GM21825 (cell line): ENCODE measurements around the gene POU6F1.
A peak's percentile ranks its signal among the peaks of the same experiment; 100 is the strongest.
"Not testable (repeated sequence)": the region's sequence is repeated elsewhere in the genome, so short reads cannot be mapped to it uniquely, and the experiment has no call there.

Experiments used
- ATAC-seq: cut with Tn5 transposase; IDR thresholded peaks from one replicate; pipeline ENCODE4 v1.9.1; 2021; ENCODE audit warnings: mild to moderate bottlenecking, moderate library complexity; ENCODE audit not compliant: unreplicated experiment

POU6F1 gene

GRCh38 chr12:51217968-51218606, at the start of gene POU6F1:
Gene POU6F1 (minus strand): TSS chr12:51218062. CDS start chr12:51206836, 11,226 bp downstream.
- ATAC-seq: peak; percentile 61

GRCh38 chr12:51265024-51265423, 47.2 kb upstream of the POU6F1 start:
- no peak for ATAC-seq

GRCh38 chr12:51264297-51264696, 46.4 kb upstream of the POU6F1 start:
- ATAC-seq: no peak

- no peak for ATAC-seq
Observed at GRCh38 chr12:51263341-51263740, 45.5 kb upstream of the POU6F1 start.

- ATAC-seq: no peak
Observed at GRCh38 chr12:51262758-51263177, 44.9 kb upstream of the POU6F1 start.

GRCh38 chr12:51259600-51259999, 41.7 kb upstream of the POU6F1 start:
- ATAC-seq: not testable (repeated sequence)

GRCh38 chr12:51254536-51254935, 36.7 kb upstream of the POU6F1 start:
- no peak for ATAC-seq

GRCh38 chr12:51253276-51253675, 35.4 kb upstream of the POU6F1 start:
- no peak for ATAC-seq

- no peak for ATAC-seq
Observed at GRCh38 chr12:51247523-51248206, 29.8 kb upstream of the POU6F1 start.

GRCh38 chr12:51246254-51246853, 28.5 kb upstream of the POU6F1 start:
- no peak for ATAC-seq

- no peak for ATAC-seq
Observed at GRCh38 chr12:51245476-51246253, 27.8 kb upstream of the POU6F1 start.

GRCh38 chr12:51244269-51244668, 26.4 kb upstream of the POU6F1 start:
- no peak for ATAC-seq

- no peak for ATAC-seq
Observed at GRCh38 chr12:51242876-51243275, 25.0 kb upstream of the POU6F1 start.

- no peak for ATAC-seq
Observed at GRCh38 chr12:51242120-51242519, 24.3 kb upstream of the POU6F1 start.

- ATAC-seq: no peak
Observed at GRCh38 chr12:51240971-51241370, 23.1 kb upstream of the POU6F1 start.

- ATAC-seq: peak; percentile 91
Observed at GRCh38 chr12:51238510-51239334, 20.9 kb upstream of the POU6F1 start, which contains the start of gene DAZAP2. Gene DAZAP2 (plus strand): TSS chr12:51238826. CDS start chr12:51238908, 82 bp downstream.

GRCh38 chr12:51238037-51238509, 20.2 kb upstream of the POU6F1 start:
- peak; percentile 8 for ATAC-seq

GRCh38 chr12:51234530-51234929, 16.7 kb upstream of the POU6F1 start:
- ATAC-seq: no peak

GRCh38 chr12:51232642-51233041, 14.8 kb upstream of the POU6F1 start:
- ATAC-seq: no peak

- no peak for ATAC-seq
Observed at GRCh38 chr12:51229116-51229809, 11.4 kb upstream of the POU6F1 start.
